ENCODE data around the gene DLGAP1.
A peak's percentile ranks its signal among the peaks of the same experiment; 100 is the strongest.
"Not testable (repeated sequence)": the region's sequence is repeated elsewhere in the genome, so short reads cannot be mapped to it uniquely, and the experiment has no call there.

Gene DLGAP1

GRCh38 chr18:3472681-3473544, 982.2 kb downstream of the DLGAP1 start:
- DNase-seq: no peak
- TF ChIP-seq POLR2A (IDR thresholded peaks at IDR 0.05; ENCODE audit: low read length): no peak
- TF ChIP-seq GATA1 (IDR thresholded peaks at IDR 0.05; ENCODE audit: low read depth, low read length): no peak

DNA sequence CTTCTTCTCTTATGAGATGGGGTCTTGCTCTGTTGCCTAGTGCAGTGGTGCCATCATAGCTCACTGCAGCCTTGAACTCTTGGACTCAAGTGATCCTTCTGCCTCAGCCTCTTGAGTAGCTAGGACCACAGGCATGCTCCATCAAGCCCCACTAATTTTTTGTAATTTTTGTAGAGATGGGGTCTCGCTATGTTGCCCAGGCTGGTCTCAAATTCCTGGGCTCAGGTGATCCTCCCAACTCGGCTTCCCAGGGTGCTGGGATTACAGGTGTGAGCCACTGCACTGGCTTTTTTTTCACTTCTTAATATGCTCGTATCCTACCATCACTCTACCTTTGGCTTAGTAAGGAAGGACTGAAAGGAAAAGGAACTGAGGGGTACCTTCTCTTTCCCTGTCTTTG, 983.0 kb downstream of the DLGAP1 start:
- DNase-seq: not testable (repeated sequence)

- TF ChIP-seq GATA1 (IDR thresholded peaks at IDR 0.05; ENCODE audit: low read depth, low read length) (no peak), POLR2A (IDR thresholded peaks at IDR 0.05; ENCODE audit: low read length) (no peak)
- DNase-seq: no peak
These were observed 983.9 kb downstream of the DLGAP1 start for GRCh38 chr18:3471141-3471648.

DNA sequence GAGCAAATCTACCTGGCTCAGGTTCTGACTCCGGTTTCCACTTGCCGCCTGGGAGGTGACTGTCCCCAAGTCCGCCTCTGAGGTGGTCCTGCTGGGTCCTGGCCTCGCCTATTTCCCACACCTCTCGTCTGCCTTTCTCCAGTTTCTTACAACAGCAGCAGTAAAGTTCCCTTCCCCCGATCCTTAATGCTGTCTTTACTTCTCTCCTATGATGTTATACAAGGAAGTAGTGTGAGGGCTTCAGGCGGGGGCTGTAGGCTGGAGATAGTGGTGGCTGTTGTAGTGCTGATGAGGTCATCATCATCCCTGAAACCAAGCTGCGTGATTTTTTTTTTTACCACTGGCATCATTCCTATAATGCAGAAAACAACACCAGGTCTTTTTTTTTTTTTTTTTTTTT, 986.3 kb downstream of the DLGAP1 start:
- DNase-seq: peak in 1 of 2 experiments; percentile 53
- no peak for TF ChIP-seq POLR2A (IDR thresholded peaks at IDR 0.05; ENCODE audit: low read length)
- no peak for TF ChIP-seq GATA1 (IDR thresholded peaks at IDR 0.05; ENCODE audit: low read depth, low read length)

GRCh38 chr18:3468066-3468705, 986.9 kb downstream of the DLGAP1 start:
- no peak for TF ChIP-seq GATA1 (IDR thresholded peaks at IDR 0.05; ENCODE audit: low read depth, low read length)
- no peak for DNase-seq

GRCh38 chr18:3466872-3467271, 988.2 kb downstream of the DLGAP1 start:
- TF ChIP-seq GATA1 (IDR thresholded peaks at IDR 0.05; ENCODE audit: low read depth, low read length) (no peak), POLR2A (IDR thresholded peaks at IDR 0.05; ENCODE audit: low read length) (no peak)
- no peak for DNase-seq

- TF ChIP-seq POLR2A (IDR thresholded peaks at IDR 0.05; ENCODE audit: low read length) (no peak), GATA1 (IDR thresholded peaks at IDR 0.05; ENCODE audit: low read depth, low read length) (no peak)
- DNase-seq: no peak
These were observed 989.1 kb downstream of the DLGAP1 start for GRCh38 chr18:3466045-3466444.

GRCh38 chr18:3463051-3463450, 992.1 kb downstream of the DLGAP1 start:
- DNase-seq: no peak
- no peak for TF ChIP-seq POLR2A (IDR thresholded peaks at IDR 0.05; ENCODE audit: low read length)
- no peak for TF ChIP-seq GATA1 (IDR thresholded peaks at IDR 0.05; ENCODE audit: low read depth, low read length)

GRCh38 chr18:3461704-3462103, 993.4 kb downstream of the DLGAP1 start:
- TF ChIP-seq GATA1 (IDR thresholded peaks at IDR 0.05; ENCODE audit: low read depth, low read length) (no peak), POLR2A (IDR thresholded peaks at IDR 0.05; ENCODE audit: low read length) (no peak)
- DNase-seq: no peak

GRCh38 chr18:3460823-3461398, 994.2 kb downstream of the DLGAP1 start:
- TF ChIP-seq POLR2A (IDR thresholded peaks at IDR 0.05; ENCODE audit: low read length) (no peak), GATA1 (IDR thresholded peaks at IDR 0.05; ENCODE audit: low read depth, low read length) (no peak)
- no peak for DNase-seq

- TF ChIP-seq POLR2A (IDR thresholded peaks at IDR 0.05; ENCODE audit: low read length): no peak
- TF ChIP-seq GATA1 (IDR thresholded peaks at IDR 0.05; ENCODE audit: low read depth, low read length): no peak
- DNase-seq: no peak
These were observed 995.9 kb downstream of the DLGAP1 start for GRCh38 chr18:3458952-3459853.

GRCh38 chr18:3458378-3458777, 996.7 kb downstream of the DLGAP1 start:
- TF ChIP-seq GATA1 (IDR thresholded peaks at IDR 0.05; ENCODE audit: low read depth, low read length): no peak
- no peak for TF ChIP-seq POLR2A (IDR thresholded peaks at IDR 0.05; ENCODE audit: low read length)
- DNase-seq: no peak

DNA sequence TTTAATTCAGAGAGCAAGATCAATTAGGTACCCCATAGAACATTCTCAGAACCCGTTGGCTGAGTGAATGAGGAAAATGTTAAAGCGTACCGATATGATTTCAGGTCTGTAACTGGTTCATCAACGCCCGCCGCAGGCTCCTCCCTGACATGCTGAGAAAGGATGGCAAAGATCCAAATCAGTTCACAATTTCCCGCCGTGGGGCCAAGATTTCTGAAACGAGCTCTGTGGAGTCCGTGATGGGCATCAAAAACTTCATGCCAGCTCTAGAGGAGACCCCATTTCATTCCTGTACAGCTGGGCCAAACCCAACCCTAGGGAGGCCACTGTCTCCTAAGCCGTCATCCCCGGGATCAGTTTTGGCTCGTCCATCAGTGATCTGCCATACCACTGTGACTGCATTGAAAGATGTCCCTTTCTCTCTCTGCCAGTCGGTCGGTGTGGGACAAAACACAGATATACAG, 997.8 kb downstream of the DLGAP1 start:
- no peak for TF ChIP-seq POLR2A (IDR thresholded peaks at IDR 0.05; ENCODE audit: low read length)
- no peak for TF ChIP-seq GATA1 (IDR thresholded peaks at IDR 0.05; ENCODE audit: low read depth, low read length)
- DNase-seq: no peak

All from erythroblast (primary cell).